DMS153 treated with DMSO at 0.1 percent for 48 hours (cell line): ENCODE results near the gene LHFPL2.

ENCODE experiments used
- DNase-seq: peaks from one replicate; lab custom pipeline; 2025; ENCODE audit not compliant: unreplicated experiment; lab: John Stamatoyannopoulos, UW

Gene LHFPL2

GRCh38 chr5:78597068-78597973 is 51.3 kb downstream of the LHFPL2 start:
- DNase-seq = no peak

GRCh38 chr5:78595458-78595921 is 53.1 kb downstream of the LHFPL2 start:
- DNase-seq = no peak

- DNase-seq = no peak
Observed at GRCh38 chr5:78594610-78595457, 53.7 kb downstream of the LHFPL2 start.

- no peak for DNase-seq
Observed at GRCh38 chr5:78594021-78594420, 54.6 kb downstream of the LHFPL2 start.

GRCh38 chr5:78593465-78593864 is 55.1 kb downstream of the LHFPL2 start:
- DNase-seq = no peak

- DNase-seq = no peak
Observed at GRCh38 chr5:78592735-78593386, 55.7 kb downstream of the LHFPL2 start.

- DNase-seq = no peak
Observed at GRCh38 chr5:78591972-78592700, 56.4 kb downstream of the LHFPL2 start.

- DNase-seq = no peak
Observed at GRCh38 chr5:78591138-78591612, 57.4 kb downstream of the LHFPL2 start.

- no peak for DNase-seq
Observed at GRCh38 chr5:78589923-78590322, 58.6 kb downstream of the LHFPL2 start.

GRCh38 chr5:78588507-78588906 is 60.1 kb downstream of the LHFPL2 start:
- no peak for DNase-seq

GRCh38 chr5:78587775-78588291 is 60.7 kb downstream of the LHFPL2 start:
- DNase-seq = no peak

- DNase-seq = no peak
Observed at GRCh38 chr5:78587081-78587774, 61.3 kb downstream of the LHFPL2 start.

- no peak for DNase-seq
Observed at GRCh38 chr5:78586251-78586650, 62.3 kb downstream of the LHFPL2 start.

- DNase-seq = no peak
Observed at GRCh38 chr5:78578015-78578414, 70.6 kb downstream of the LHFPL2 start.

GRCh38 chr5:78577071-78577807 is 71.3 kb downstream of the LHFPL2 start:
- no peak for DNase-seq

GRCh38 chr5:78576376-78576775 is 72.2 kb downstream of the LHFPL2 start:
- no peak for DNase-seq

GRCh38 chr5:78574731-78575161 is 73.8 kb downstream of the LHFPL2 start:
- DNase-seq = no peak

- no peak for DNase-seq
Observed at GRCh38 chr5:78574131-78574673, 74.4 kb downstream of the LHFPL2 start.

GRCh38 chr5:78573318-78573717 is 75.3 kb downstream of the LHFPL2 start:
- DNase-seq = no peak
